AG04450 (cell line): Measurements from ENCODE around the gene PNPLA6. TPM values are rescaled to one million over a fixed set of nuclear protein-coding genes. Genes with fewer than 3 reads are reported as not detected.

Source experiments
- CTCF ChIA-PET: fragments of 300-600, 350-600 bp; formaldehyde crosslinking; extraction: SDS; loops from one replicate; lab custom pipeline; 2022; ENCODE audit warnings: antibody characterized with exemption, inconsistent platforms; lab: Charles Lee
- POLR2A ChIA-PET: fragments of 350-600 bp; formaldehyde crosslinking; extraction: SDS; loops from one replicate; lab custom pipeline; 2021; ENCODE audit warnings: antibody characterized with exemption, inconsistent platforms; lab: Yijun Ruan, JAX
- DNase-seq: peaks from one replicate; pipeline ENCODE4 v3.0.0-alpha.2; 2011; ENCODE audit warnings: low read depth, low spot score
- H3K27ac ChIP-seq: one replicate; pipeline ENCODE4 v1.5.1; 2012; ENCODE audit warnings: low read depth, low read length, control low read depth
- H3K27me3 ChIP-seq: one replicate; pipeline ENCODE4 v1.6.0; 2012; ENCODE audit warnings: low read length; ENCODE audit not compliant: control insufficient read depth, insufficient read depth
- H3K4me3 ChIP-seq: 2 replicates; pipeline ENCODE4 v1.5.1; 2011; ENCODE audit warnings: mild to moderate bottlenecking, low read depth, low read length, control low read depth
- H3K9me3 ChIP-seq: 2 replicates; pipeline ENCODE4 v1.5.1; 2012; ENCODE audit warnings: low read length; ENCODE audit not compliant: control insufficient read depth, insufficient read depth
- CTCF ChIP-seq: IDR thresholded peaks from 2 replicates; pipeline ENCODE4 v1.5.1; 2011; ENCODE audit warnings: low read depth, low read length, control low read depth, inconsistent platforms
- polyA plus RNA-seq: library from polyadenylated mRNA; depleted of rRNA; stranded (reverse); fragments of >200 nt; gene quantifications from 2 replicates; pipeline ENCODE4 v1.2.3, GENCODE V29; 2011

Gene PNPLA6
- polyA plus RNA-seq, 1 experiment = 17.0 TPM

GRCh38 chr19:7545904-7546303, 10.4 kb downstream of the PNPLA6 start:
- Histone ChIP-seq H3K9me3 (peaks cover 20% of the 10 kb centered on the region; the same call in 1 of the 2 replicates), H3K27ac (no peak overlapping the region), H3K27me3 (no peaks in the 10 kb centered on the region), H3K4me3 (no peak overlapping the region)
- CTCF ChIA-PET = no interaction called here
- no peak for TF ChIP-seq CTCF
- no peak for DNase-seq
- POLR2A ChIA-PET = no interaction called here

GRCh38 chr19:7547159-7547558, 11.6 kb downstream of the PNPLA6 start:
- ChIA-PET CTCF (interaction anchor here (0.6 to 1.7 kb wide), 2 partner anchors 20 to 21 kb away, joined by 3 to 9 read pairs; no protein-coding TSS in a partner anchor), POLR2A (interaction anchor here (0.7 kb wide), 1 partner anchor 442 kb away, joined by 4 read pairs; no protein-coding TSS in a partner anchor)
- no peak for DNase-seq
- no peak overlapping the region for H3K27ac ChIP-seq
- H3K27me3 ChIP-seq = no peaks in the 10 kb centered on the region
- no peak overlapping the region for H3K4me3 ChIP-seq
- TF ChIP-seq CTCF = no peak
- peaks cover 13% of the 10 kb centered on the region; the same call in 1 of the 2 replicates for H3K9me3 ChIP-seq

- Histone ChIP-seq H3K27me3 (no peaks in the 10 kb centered on the region), H3K4me3 (no peak overlapping the region), H3K27ac (no peak overlapping the region), H3K9me3 (peaks cover 17% of the 10 kb centered on the region; the same call in 1 of the 2 replicates)
- TF ChIP-seq CTCF = no peak
- ChIA-PET CTCF (interaction anchor here (1.8 kb wide), 1 partner anchor 19 kb away, joined by 6 read pairs; no protein-coding TSS in a partner anchor), POLR2A (interaction anchor here (0.7 kb wide), 1 partner anchor 15 kb away, joined by 3 read pairs; no protein-coding TSS in a partner anchor)
- no peak for DNase-seq
Measured at GRCh38 chr19:7549429-7550148, 14.1 kb downstream of the PNPLA6 start.

- no peak for DNase-seq
- H3K9me3 ChIP-seq = peaks cover 23% of the 10 kb centered on the region; the same call in 1 of the 2 replicates
- H3K4me3 ChIP-seq = no peak overlapping the region
- POLR2A ChIA-PET = no interaction called here
- no peaks in the 10 kb centered on the region for H3K27me3 ChIP-seq
- CTCF ChIA-PET = interaction anchor here (1.8 kb wide), 1 partner anchor 18 kb away, joined by 6 read pairs; no protein-coding TSS in a partner anchor
- H3K27ac ChIP-seq = no peak overlapping the region
- no peak for TF ChIP-seq CTCF
Measured at GRCh38 chr19:7550169-7550770, 14.8 kb downstream of the PNPLA6 start.
